GM19452 (cell line): ENCODE results near the gene PSME3IP1.
"Not testable (repeated sequence)": the region's sequence is repeated elsewhere in the genome, so short reads cannot be mapped to it uniquely, and the experiment has no call there.

Source experiments
- ATAC-seq: cut with Tn5 transposase; IDR thresholded peaks from one replicate; pipeline ENCODE4 v1.9.1; 2021; ENCODE audit not compliant: unreplicated experiment

Gene PSME3IP1

GRCh38 chr16:57200321-57200720 is 14.5 kb upstream of the PSME3IP1 start:
- not testable (repeated sequence) for ATAC-seq

GRCh38 chr16:57196753-57197152 is 10.9 kb upstream of the PSME3IP1 start:
- ATAC-seq, result no peak

DNA sequence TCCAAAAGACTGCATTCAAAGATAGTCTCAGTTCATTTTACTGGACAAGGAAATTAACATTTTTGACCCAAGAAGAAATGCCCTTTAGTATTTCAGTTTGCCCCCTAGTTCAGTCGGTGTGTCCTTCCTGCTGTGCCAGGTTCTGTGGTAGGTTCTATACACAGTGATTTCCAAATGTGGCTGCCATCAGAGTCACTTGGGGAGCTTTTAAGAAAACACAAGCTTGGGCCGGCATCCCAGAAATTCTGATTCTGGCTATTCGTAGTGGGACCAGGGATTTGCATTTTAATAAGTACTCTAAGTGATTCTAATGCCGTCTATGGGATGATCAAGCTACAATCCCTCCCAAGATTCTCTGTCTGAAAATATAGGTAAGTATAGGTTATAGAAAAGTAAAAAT is 10.4 kb upstream of the PSME3IP1 start:
- no peak for ATAC-seq

DNA sequence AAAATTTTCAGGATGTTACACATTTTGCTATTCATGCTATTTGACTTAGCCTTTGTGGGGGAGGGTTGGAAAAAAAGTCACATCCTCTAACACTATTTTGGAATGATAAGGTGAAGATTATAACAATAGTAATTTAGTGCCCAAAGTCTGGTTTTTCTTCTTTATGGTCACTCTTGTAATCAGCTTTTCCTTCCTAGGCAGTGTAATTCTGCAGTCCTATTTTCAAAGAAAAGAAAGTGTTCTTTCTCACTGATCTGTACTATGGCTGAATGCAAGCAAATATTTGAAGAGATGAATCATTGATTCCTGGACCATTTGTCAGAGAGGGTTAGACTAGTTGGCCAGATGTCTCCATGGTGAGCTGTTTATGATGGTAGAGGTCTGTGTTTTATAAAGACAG is 8.7 kb upstream of the PSME3IP1 start:
- no peak for ATAC-seq

- no peak for ATAC-seq
Observed at GRCh38 chr16:57192720-57193486, 7.1 kb upstream of the PSME3IP1 start.

DNA sequence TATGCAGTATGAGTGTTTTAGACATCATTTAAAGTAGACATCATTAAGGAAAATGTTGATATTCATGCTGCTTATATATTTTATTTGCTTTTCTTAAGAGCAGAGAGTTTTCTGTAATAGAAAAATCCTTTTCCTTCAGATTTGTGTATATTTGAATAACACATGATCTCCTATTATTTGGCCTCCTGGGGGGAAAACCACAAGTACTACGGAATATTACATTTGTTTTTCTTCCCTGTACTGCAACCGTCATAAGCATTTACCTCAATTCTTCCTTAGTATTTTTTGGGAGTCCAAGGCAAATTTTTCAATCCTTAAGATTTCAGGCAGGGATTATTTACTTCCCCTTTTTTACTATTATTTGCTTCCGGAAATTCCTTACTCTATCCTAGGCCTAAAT is 6.3 kb upstream of the PSME3IP1 start:
- ATAC-seq, result no peak

- no peak for ATAC-seq
Observed at GRCh38 chr16:57191056-57191571, 5.3 kb upstream of the PSME3IP1 start.

DNA sequence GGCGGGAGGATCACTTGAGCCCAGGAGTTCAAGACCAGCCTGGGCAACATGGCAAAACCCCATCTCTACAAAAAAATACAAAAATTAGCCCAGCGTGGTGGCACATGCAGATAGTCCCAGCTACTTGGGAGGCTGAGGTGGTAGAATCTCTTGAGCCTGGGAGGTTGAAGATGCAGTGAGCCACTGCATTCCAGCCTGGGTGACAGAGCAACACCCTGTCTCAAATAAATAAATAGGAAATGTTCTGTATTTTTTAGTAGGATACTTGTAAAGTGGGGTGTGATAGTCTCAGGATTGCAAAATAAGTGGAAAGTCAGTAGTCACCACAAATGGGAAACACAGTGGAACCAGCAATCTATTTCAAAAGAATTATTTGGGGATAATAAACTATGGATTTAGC is 4.3 kb upstream of the PSME3IP1 start:
- ATAC-seq, result no peak

DNA sequence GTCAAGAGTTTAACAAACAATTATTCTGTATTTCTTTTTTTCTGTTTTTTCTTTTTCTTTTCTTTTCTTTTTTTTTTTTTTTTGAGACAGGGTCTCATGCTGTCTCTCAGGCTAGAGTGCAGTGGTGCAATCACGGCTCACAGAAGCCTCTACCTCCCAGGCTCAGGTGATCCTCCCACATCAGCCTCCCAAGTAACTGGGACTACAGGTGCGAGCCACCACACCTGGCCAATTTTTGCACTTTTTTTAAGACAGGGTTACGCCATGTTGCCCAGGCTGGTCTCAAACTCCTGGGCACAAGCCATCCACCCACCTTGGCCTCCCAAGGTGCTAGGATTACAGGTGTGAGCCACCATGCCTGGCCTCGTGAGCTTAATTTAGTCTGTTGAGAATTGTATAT is 3.7 kb upstream of the PSME3IP1 start:
- ATAC-seq, result not testable (repeated sequence)

DNA sequence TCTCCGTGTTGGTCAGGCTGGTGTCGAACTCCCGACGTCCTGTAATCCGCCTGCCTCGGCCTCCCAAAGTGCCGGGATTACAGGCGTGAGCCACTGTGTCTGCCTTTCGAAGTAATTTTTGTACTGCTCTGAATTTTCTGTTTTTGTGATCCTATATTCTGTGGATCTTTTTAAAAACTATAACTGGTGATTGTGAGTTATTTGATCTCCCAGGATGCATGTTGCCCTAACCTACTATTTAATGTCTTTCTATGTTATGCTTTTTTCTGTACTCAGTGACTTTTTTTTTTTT is 2.8 kb upstream of the PSME3IP1 start:
- no peak for ATAC-seq

DNA sequence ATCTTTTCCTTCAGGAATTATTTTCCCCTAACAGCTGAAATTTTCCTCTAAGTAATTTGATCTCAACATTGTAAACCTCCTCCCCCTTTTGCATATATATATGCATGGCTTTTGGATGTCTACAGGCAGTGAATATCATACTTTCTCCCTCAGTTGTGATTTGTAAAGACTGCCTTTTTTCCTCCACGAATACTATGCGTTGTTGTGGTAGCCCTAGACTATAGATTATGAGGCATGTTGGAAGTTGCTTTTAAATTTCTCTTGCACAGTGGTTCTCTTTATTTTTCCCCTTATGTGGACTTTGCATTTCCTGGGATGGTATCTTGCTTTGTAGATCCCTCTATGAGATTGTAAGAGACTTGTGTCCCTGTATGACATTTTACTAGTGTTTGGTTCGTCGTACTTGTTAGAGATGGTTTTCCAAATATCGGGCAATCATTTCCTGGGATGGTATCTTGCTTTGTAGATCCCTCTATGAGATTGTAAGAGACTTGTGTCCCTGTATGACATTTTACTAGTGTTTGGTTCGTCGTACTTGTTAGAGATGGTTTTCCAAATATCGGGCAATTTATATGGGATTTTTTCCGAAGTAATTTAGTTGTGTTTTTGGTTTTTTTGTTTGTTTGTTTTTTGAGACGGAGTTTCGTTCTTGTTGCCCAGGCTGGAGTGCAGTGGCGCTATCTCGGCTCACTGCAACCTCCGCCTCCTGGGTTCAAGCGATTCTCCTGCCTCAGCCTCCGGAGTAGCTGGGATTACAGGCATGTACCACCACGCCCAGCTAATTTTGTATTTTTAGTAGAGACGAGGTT is 2.3 kb upstream of the PSME3IP1 start:
- not testable (repeated sequence) for ATAC-seq

DNA sequence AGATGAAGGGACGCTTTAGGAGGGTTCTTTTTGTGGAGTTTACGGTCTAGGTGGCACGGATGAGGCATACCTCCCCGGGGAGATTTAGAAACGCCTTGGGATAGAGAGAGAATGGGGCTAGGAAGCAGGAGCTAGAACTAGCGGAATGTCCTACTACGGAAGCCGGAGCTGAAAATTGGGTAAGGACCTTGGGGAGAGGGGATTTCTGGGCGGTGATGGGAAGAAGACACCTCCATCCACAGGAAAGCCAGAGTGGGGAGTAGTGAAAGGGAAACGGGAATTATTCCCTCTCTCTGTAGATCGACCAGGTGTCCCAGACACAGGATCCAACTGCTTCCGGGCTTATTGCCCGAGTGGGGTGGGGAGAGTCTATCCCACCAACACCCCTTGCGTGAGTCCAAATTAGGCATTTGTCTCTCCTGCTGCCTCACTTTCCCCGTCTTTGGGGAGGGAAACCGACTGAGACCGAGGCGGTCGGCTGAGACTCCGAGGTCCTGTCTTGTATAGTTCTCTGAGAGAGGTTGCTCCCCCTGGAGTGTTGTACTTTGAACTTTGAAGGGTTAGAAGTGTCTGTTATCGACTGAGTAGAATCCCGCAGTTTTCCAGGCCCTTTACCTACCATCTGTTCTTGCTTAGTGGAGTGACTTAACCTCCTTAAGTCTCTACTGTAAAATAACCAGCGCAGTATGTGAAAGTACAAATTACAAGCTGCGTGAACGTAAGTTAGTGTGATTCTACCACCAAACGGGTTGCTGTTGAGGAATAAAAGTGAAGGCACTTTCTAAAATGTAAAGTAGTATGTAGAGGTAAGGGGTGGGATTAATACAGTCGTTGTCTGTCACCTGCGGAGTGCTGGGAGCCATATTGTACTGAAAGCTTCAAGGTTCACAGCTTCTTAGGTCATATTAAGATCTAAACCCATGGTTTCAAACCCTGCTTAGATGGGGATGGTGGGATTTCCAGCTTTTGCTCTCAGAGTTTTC is 1.3 kb upstream of the PSME3IP1 start:
- no peak for ATAC-seq

DNA sequence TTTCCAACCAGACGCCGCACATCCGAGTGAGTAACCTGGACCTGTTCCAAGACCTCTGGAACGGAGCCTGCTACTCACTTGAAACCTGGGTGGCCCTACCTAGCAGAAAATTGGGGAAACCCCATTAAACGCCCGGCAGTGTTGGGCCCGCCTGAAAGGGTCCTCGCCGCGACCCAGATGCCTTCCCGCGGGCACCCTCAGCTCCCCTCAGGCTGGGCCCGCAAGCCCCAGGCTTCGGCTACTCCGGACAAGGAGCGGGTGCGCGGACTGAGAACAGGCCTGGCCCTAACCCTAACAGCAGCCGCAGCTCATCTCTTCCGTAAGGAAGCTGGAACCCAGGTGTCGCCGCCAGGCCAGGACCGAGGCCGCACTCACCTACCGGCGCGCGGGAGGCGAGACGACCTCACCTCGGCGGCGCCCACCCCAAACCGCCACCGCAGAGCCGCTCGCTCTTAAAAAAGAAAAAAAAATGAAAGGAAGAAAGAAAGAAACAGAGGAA is 344 bp downstream of the PSME3IP1 start:
- ATAC-seq, result peak; percentile 39

- no peak for ATAC-seq
Observed at GRCh38 chr16:57184887-57185445, 873 bp downstream of the PSME3IP1 start.

DNA sequence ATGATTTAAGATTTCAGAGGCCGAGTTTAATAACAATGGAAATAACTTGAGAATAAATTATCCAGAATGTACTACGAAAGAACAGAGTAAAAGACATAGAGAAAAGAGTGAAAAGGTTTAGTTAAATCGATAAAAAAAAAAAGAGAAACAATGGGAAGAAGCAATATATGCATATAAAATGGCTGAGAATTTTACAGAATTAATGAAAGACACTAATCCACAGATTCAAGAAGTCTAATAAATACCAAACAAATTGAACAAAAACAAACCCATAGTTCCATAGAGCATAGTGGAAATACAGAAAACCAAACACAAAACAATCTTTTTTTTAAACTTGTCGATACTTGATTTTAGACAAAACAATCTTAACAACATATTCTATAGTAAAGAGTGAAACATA is 1.7 kb downstream of the PSME3IP1 start:
- no peak for ATAC-seq

DNA sequence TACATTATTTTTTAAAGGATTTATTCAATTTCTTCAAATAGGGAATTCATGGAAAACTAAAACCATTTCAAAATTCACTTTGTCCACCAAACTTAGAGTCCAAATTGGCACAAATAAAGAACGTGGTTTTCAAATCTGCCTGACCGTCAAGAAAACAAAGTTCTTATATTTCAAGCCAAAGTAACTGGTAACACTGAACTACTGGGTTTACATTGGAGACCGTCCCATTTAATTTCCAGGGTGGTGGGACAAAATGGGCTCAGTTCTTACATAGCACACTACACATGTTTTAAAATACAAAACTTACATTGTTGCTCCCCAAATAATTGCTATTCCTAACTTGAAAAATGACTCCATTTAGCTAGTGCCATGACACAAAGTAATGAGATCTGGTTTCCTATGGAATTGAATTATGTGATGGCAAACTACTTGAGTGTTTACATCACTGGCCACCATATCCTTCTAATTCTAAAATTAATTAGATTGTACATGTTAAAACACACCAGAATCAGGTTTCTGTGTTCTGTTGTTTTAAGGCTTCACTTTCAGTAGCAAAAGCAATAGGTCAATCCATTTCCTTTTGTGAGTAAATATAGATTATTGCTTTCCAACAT is 6.5 kb downstream of the PSME3IP1 start:
- ATAC-seq, result no peak

- no peak for ATAC-seq
Observed at GRCh38 chr16:57178793-57179212, 7.0 kb downstream of the PSME3IP1 start.

- ATAC-seq, result no peak
Observed at GRCh38 chr16:57178196-57178595, 7.6 kb downstream of the PSME3IP1 start.

- no peak for ATAC-seq
Observed at GRCh38 chr16:57175896-57176295, 9.9 kb downstream of the PSME3IP1 start.

GRCh38 chr16:57172721-57173290 is 13.0 kb downstream of the PSME3IP1 start:
- ATAC-seq, result no peak
